Measurements from ENCODE around the gene PPP2R5B.
"Not testable (repeated sequence)": the region's sequence is repeated elsewhere in the genome, so short reads cannot be mapped to it uniquely, and the experiment has no call there.

Gene PPP2R5B

GRCh38 chr11:64976651-64977050 is 52.2 kb downstream of the PPP2R5B start:
- DNase-seq (ENCODE audit: low read depth in 3 of 3) = no peak

- not testable (repeated sequence) for DNase-seq (ENCODE audit: low read depth in 3 of 3)
These were observed 58.9 kb downstream of the PPP2R5B start for GRCh38 chr11:64983339-64983738.

Measured in stimulated activated CD4-positive, alpha-beta T cell treated with anti-CD3 and anti-CD28 coated beads, TNF-alpha, amount 100 ng/mL, for 24 hours (primary cell).